RWPE1 (cell line): ENCODE results near the gene CNTRL.

Source experiments
- CTCF ChIA-PET: fragments of 350-600 bp; sonication (Branson Sonifier 250); formaldehyde crosslinking; extraction: SDS; loops from one replicate; lab custom pipeline; 2021; lab: Yijun Ruan, JAX
- POLR2A ChIA-PET: fragments of 400-600 bp; formaldehyde crosslinking; extraction: SDS; loops from one replicate; lab custom pipeline; 2020; ENCODE audit warnings: antibody characterized with exemption; ENCODE audit not compliant: low non-redundant PET; lab: Yijun Ruan, JAX
- DNase-seq: peaks from one replicate; pipeline ENCODE4 v3.0.0; 2012; ENCODE audit warnings: low spot score
- H3K27ac ChIP-seq: fragments of 450-650 bp; 2 replicates; pipeline ENCODE4 v1.5.1; 2017
- TF ChIP-seq, protein P1 (sequence below): fragments of 450-650 bp; conservative IDR thresholded peaks from 2 replicates; pipeline ENCODE4 v1.5.1; 2017; ENCODE audit warnings: low read depth, mild to moderate bottlenecking

The CNTRL gene

GRCh38 chr9:121069396-121069795 is 5.4 kb upstream of the CNTRL start:
- ChIA-PET POLR2A (no interaction called here), CTCF (no interaction called here)

GRCh38 chr9:121071370-121071755 is 3.4 kb upstream of the CNTRL start:
- no peak for DNase-seq
- POLR2A ChIA-PET: no interaction called here
- peak overlapping the region; percentile 24 for H3K27ac ChIP-seq

More at GRCh38 chr9:121069396-121069795, 5.4 kb upstream of the CNTRL start:
- no peak overlapping the region for H3K27ac ChIP-seq
- TF ChIP-seq, protein P1, sequence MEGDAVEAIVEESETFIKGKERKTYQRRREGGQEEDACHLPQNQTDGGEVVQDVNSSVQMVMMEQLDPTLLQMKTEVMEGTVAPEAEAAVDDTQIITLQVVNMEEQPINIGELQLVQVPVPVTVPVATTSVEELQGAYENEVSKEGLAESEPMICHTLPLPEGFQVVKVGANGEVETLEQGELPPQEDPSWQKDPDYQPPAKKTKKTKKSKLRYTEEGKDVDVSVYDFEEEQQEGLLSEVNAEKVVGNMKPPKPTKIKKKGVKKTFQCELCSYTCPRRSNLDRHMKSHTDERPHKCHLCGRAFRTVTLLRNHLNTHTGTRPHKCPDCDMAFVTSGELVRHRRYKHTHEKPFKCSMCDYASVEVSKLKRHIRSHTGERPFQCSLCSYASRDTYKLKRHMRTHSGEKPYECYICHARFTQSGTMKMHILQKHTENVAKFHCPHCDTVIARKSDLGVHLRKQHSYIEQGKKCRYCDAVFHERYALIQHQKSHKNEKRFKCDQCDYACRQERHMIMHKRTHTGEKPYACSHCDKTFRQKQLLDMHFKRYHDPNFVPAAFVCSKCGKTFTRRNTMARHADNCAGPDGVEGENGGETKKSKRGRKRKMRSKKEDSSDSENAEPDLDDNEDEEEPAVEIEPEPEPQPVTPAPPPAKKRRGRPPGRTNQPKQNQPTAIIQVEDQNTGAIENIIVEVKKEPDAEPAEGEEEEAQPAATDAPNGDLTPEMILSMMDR: no peak
- no peak for DNase-seq

DNA sequence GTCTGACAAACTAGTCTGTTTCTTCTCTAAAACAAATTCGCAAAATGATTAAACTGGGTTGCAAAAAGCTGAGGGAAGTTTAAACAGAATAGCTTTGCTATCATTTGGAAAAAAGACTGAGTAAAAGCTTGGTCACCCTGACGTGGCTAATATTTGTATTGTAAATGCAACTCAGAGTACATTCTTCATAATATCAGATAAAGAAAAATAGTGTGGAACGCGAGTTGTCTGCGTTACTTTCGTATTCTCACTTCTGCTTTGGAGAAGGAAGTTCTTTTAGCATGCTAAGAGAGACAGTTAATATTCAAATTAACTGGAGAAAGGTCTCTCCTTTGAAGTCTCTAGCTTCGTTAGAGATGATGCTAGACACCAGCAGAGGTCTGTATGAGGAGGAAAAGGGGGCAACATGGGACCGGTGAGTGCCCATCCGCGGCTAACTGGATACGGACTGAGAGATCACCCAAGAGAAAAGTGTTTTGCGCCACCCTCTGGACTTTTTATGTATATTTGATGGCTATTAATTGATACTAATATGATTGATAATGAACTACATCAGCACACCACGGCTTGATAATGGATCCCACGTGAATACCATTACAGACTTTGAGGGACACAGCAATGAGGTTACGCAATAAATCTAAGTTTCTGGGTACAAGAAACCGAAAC is 2.9 kb upstream of the CNTRL start:
- ChIA-PET CTCF (interaction anchor here (0.6 to 2.0 kb wide), 5 partner anchors 12 to 324 kb away, joined by 3 to 9 read pairs (median 4); no protein-coding TSS in a partner anchor), POLR2A (no interaction called here)
- DNase-seq: peak; percentile 49
- TF ChIP-seq, protein P1: peak; percentile 75
- H3K27ac ChIP-seq: peak overlapping the region; percentile 77

More at GRCh38 chr9:121071370-121071755, 3.4 kb upstream of the CNTRL start:
- CTCF ChIA-PET: interaction anchor here (0.6 to 2.0 kb wide), 7 partner anchors 11 to 451 kb away, joined by 3 to 9 read pairs (median 3); no protein-coding TSS in a partner anchor
- TF ChIP-seq, protein P1: no peak

DNA sequence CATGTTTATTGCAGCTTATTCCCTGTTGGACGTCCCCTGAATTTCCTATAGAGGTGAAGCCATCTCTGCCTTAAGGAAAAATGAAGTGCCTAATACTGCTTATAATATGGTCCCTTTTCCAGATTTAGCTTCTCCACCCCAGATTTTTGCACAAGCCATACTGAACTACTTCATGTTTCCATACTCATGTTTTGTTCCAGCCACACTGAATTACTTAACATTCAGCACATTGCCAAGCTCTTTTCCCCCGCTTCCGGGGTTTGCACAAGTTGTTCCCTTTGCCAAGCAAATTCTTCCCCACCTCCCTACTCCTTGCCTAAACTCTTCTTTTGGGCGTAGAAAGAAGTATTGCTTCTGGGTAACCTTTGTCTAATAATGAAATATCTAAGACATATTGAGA is 1.7 kb upstream of the CNTRL start:
- H3K27ac ChIP-seq: peak overlapping the region; percentile 98
- ChIA-PET CTCF (interaction anchor here (0.6 to 1.1 kb wide), 2 partner anchors 92 to 112 kb away, joined by 3 read pairs; no protein-coding TSS in a partner anchor), POLR2A (no interaction called here)
- TF ChIP-seq, protein P1: no peak
- peak; percentile 36 for DNase-seq

DNA sequence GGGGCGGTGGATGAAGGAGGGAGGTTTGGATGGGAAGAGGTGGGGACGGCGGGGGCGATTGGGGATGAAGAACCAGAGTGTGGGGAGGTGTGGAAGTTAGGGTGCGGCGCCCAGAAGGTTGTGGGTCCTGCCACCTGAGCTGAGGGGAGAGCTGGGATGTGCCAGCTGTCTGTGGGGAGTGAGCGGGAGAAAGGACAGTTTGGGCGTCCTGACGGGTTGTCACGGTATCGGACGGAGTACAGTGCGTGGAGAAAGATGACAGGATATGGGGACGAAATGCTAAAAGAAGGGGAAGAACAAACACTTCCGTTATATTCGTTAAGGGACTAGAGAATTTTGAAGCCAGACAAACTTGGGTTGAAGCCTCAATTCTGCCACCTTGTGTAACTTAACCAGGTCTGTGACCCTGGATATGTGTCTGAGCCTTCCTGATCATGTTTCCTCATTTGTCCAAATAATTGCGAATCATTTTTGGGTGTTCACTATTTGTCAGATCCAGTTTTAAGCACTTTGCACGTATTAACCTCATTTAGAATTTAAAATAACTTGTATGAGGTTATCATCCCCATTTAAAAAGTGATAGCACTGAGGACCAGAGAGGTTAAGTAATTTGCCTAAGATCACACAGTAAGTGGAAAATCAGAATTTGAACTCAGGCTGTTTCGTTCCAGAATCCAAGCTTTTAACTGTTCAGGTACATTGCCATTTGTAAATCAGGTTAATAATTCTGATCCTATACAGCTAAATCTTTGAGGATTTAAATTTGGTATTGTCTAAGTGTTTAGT is 689 bp downstream of the CNTRL start:
- POLR2A ChIA-PET: no interaction called here

DNA sequence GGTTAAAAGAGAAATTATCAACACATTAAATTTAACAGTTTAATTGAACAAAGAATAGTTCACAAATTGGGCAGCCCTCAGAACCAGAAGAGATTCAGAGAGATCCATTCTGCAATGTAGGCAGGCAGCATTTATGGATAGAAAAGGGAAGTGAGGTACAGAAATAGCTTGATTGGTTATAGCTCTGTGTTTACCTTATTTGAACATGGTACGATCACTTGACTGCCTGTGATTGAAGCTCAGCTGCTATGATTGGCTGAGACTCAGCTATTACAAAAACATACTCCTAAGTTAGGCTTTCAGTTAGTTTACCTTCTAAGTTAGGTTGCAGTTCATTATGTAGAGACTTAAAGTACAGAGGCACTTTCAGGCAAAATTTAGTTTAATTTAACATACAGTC is 7.3 kb downstream of the CNTRL start:
- ChIA-PET CTCF (interaction anchor here (0.5 to 0.8 kb wide), 2 partner anchors 367 to 390 kb away, joined by 3 read pairs; no protein-coding TSS in a partner anchor), POLR2A (no interaction called here)
- TF ChIP-seq, protein P1: no peak
- no peak overlapping the region for H3K27ac ChIP-seq
- DNase-seq: no peak

More for the DNA sequence above, 689 bp downstream of the CNTRL start:
- DNase-seq: no peak
- TF ChIP-seq, protein P1: no peak
- H3K27ac ChIP-seq: peak overlapping the region; percentile 98
- CTCF ChIA-PET: interaction anchor here (0.6 to 1.2 kb wide), 4 partner anchors 15 to 464 kb away, joined by 3 to 6 read pairs (median 4); no protein-coding TSS in a partner anchor
